CD4-positive, alpha-beta T cell treated with Interleukin-17A for 4 hours (primary cell): ENCODE measurements around the gene PITPNM3.

Experiments used
- DNase-seq: peaks from one replicate; pipeline ENCODE4 v3.0.0-alpha.2; 2020; ENCODE audit warnings: mixed read lengths

PITPNM3 gene

GRCh38 chr17:6525141-6525540 lies 31.2 kb downstream of the PITPNM3 start:
- DNase-seq = no peak

GRCh38 chr17:6524520-6524919 lies 31.8 kb downstream of the PITPNM3 start:
- no peak for DNase-seq

GRCh38 chr17:6523809-6524355 lies 32.5 kb downstream of the PITPNM3 start:
- no peak for DNase-seq

GRCh38 chr17:6523330-6523729 lies 33.0 kb downstream of the PITPNM3 start:
- DNase-seq = no peak

GRCh38 chr17:6521586-6521985 lies 34.8 kb downstream of the PITPNM3 start:
- no peak for DNase-seq

- no peak for DNase-seq
These were observed 39.3 kb downstream of the PITPNM3 start for GRCh38 chr17:6517062-6517461.

GRCh38 chr17:6514371-6514770 lies 42.0 kb downstream of the PITPNM3 start:
- no peak for DNase-seq

- DNase-seq = no peak
These were observed 43.8 kb downstream of the PITPNM3 start for GRCh38 chr17:6512552-6512951.

- DNase-seq = no peak
These were observed 45.9 kb downstream of the PITPNM3 start for GRCh38 chr17:6510321-6510977.

GRCh38 chr17:6509921-6510320 lies 46.4 kb downstream of the PITPNM3 start:
- DNase-seq = no peak

GRCh38 chr17:6509031-6509771 lies 47.2 kb downstream of the PITPNM3 start:
- DNase-seq = no peak

- DNase-seq = no peak
These were observed 47.8 kb downstream of the PITPNM3 start for GRCh38 chr17:6508519-6509030.

- DNase-seq = no peak
These were observed 48.3 kb downstream of the PITPNM3 start for GRCh38 chr17:6508016-6508415.

- no peak for DNase-seq
These were observed 48.8 kb downstream of the PITPNM3 start for GRCh38 chr17:6507535-6507934.

- no peak for DNase-seq
These were observed 49.6 kb downstream of the PITPNM3 start for GRCh38 chr17:6506679-6507231.

GRCh38 chr17:6505425-6506142 lies 50.8 kb downstream of the PITPNM3 start:
- DNase-seq = no peak

- no peak for DNase-seq
These were observed 52.6 kb downstream of the PITPNM3 start for GRCh38 chr17:6503641-6504195.

- no peak for DNase-seq
These were observed 53.4 kb downstream of the PITPNM3 start for GRCh38 chr17:6502871-6503509.

GRCh38 chr17:6502142-6502541 lies 54.2 kb downstream of the PITPNM3 start:
- no peak for DNase-seq

- DNase-seq = no peak
These were observed 55.0 kb downstream of the PITPNM3 start for GRCh38 chr17:6501359-6501758.

- no peak for DNase-seq
These were observed 57.3 kb downstream of the PITPNM3 start for GRCh38 chr17:6498901-6499540.

GRCh38 chr17:6498356-6498755 lies 58.0 kb downstream of the PITPNM3 start:
- DNase-seq = no peak
